Activated CD4-positive, alpha-beta memory T cell treated with anti-CD3 and anti-CD28 coated beads for 36 hours (primary cell): ENCODE results near the gene MTG1. TPM values are rescaled to one million over a fixed set of nuclear protein-coding genes. Genes with fewer than 3 reads are reported as not detected.

ENCODE experiments used
- CTCF ChIA-PET: fragments of 350-600 bp; sonication (Branson Sonifier 250); formaldehyde crosslinking; loops from one replicate; lab custom pipeline; 2021; ENCODE audit warnings: antibody characterized with exemption, inconsistent platforms; lab: Charles Lee
- POLR2A ChIA-PET: fragments of 350-600 bp; sonication (Branson Sonifier 250); formaldehyde crosslinking; loops from one replicate; lab custom pipeline; 2021; ENCODE audit warnings: antibody characterized with exemption; lab: Charles Lee
- DNase-seq: peaks from one replicate; pipeline ENCODE4 v3.0.0-alpha.2; 2020
- H3K27ac Mint-ChIP-seq: one replicate; pipeline ENCODE4 v1.8.0; 2021; ENCODE audit warnings: mixed read lengths
- H3K27me3 Mint-ChIP-seq: one replicate; pipeline ENCODE4 v1.8.0; 2021; ENCODE audit warnings: mixed read lengths
- H3K36me3 Mint-ChIP-seq: one replicate; pipeline ENCODE4 v1.8.0; 2021; ENCODE audit warnings: mixed read lengths
- H3K4me1 Mint-ChIP-seq: one replicate; pipeline ENCODE4 v1.8.0; 2021; ENCODE audit warnings: low read depth, mixed read lengths
- H3K4me3 Mint-ChIP-seq: one replicate; pipeline ENCODE4 v1.8.0; 2021; ENCODE audit warnings: mild to moderate bottlenecking, mixed read lengths
- H3K9me3 Mint-ChIP-seq: one replicate; pipeline ENCODE4 v1.8.0; 2021; ENCODE audit warnings: mixed read lengths
- intact Hi-C: fragments of 100-400 bp; cut with micrococcal nuclease; formaldehyde crosslinking; loops from one replicate; pipeline ENCODE4 v1.15.1; 2023
- total RNA-seq, 2 experiments: library from RNA; stranded (reverse); gene quantifications; one replicate each; pipeline ENCODE4 v1.2.3, GENCODE V29; 2021

Gene MTG1
- total RNA-seq, 2 experiments from 2014 or later: 33.9 to 40.3 TPM

- DNase-seq: peak; percentile 59
- Mint-ChIP-seq H3K27ac (peak overlapping the region; percentile 30), H3K36me3 (peaks cover 8% of the 10 kb centered on the region), H3K4me3 (peak overlapping the region; percentile 26), H3K27me3 (no peaks in the 10 kb centered on the region), H3K9me3 (peaks cover 17% of the 10 kb centered on the region), H3K4me1 (peaks cover 31% of the 10 kb centered on the region)
- POLR2A ChIA-PET: no interaction called here
- CTCF ChIA-PET: interaction anchor here (0.7 to 1.6 kb wide), 4 partner anchors 22 to 78 kb away, joined by 3 to 5 read pairs (median 4); no protein-coding TSS in a partner anchor
- intact Hi-C loops: loop anchor here (1.0 kb wide), 1 partner anchor 78 kb away; no protein-coding TSS in a partner anchor
Observed at GRCh38 chr10:133442191-133442966, 48.4 kb downstream of the MTG1 start.

GRCh38 chr10:133442967-133443924 is 49.3 kb downstream of the MTG1 start:
- intact Hi-C loops: loop anchor here (1.0 kb wide), 1 partner anchor 77 kb away; no protein-coding TSS in a partner anchor
- Mint-ChIP-seq H3K27me3 (no peaks in the 10 kb centered on the region), H3K4me3 (no peak overlapping the region), H3K27ac (no peak overlapping the region), H3K9me3 (peaks cover 26% of the 10 kb centered on the region), H3K36me3 (peaks cover 17% of the 10 kb centered on the region), H3K4me1 (peaks cover 27% of the 10 kb centered on the region)
- POLR2A ChIA-PET: no interaction called here
- CTCF ChIA-PET: interaction anchor here (1.3 to 1.6 kb wide), 2 partner anchors 54 to 73 kb away, joined by 3 to 5 read pairs; no protein-coding TSS in a partner anchor
- no peak for DNase-seq

- H3K9me3 Mint-ChIP-seq: peaks cover 38% of the 10 kb centered on the region
- ChIA-PET POLR2A (no interaction called here), CTCF (no interaction called here)
- intact Hi-C loops: no loop called here
- no peak overlapping the region for H3K27ac Mint-ChIP-seq
- peaks cover 22% of the 10 kb centered on the region for H3K36me3 Mint-ChIP-seq
- peaks cover 15% of the 10 kb centered on the region for H3K4me1 Mint-ChIP-seq
- no peak overlapping the region for H3K4me3 Mint-ChIP-seq
- H3K27me3 Mint-ChIP-seq: no peaks in the 10 kb centered on the region
- DNase-seq: no peak
Observed at GRCh38 chr10:133444342-133445267, 50.6 kb downstream of the MTG1 start.

- H3K27ac Mint-ChIP-seq: no peak overlapping the region
- H3K27me3 Mint-ChIP-seq: no peaks in the 10 kb centered on the region
- H3K4me3 Mint-ChIP-seq: no peak overlapping the region
- CTCF ChIA-PET: no interaction called here
- no peak for DNase-seq
- POLR2A ChIA-PET: no interaction called here
- intact Hi-C loops: no loop called here
- peaks cover 22% of the 10 kb centered on the region for H3K36me3 Mint-ChIP-seq
- H3K4me1 Mint-ChIP-seq: peaks cover 15% of the 10 kb centered on the region
- H3K9me3 Mint-ChIP-seq: peaks cover 38% of the 10 kb centered on the region
Observed at GRCh38 chr10:133445268-133445732, 51.3 kb downstream of the MTG1 start.

GRCh38 chr10:133445751-133446708 is 52.1 kb downstream of the MTG1 start:
- CTCF ChIA-PET: no interaction called here
- Mint-ChIP-seq H3K27ac (no peak overlapping the region), H3K9me3 (peaks cover 38% of the 10 kb centered on the region), H3K4me3 (no peak overlapping the region), H3K27me3 (no peaks in the 10 kb centered on the region), H3K4me1 (peaks cover 15% of the 10 kb centered on the region), H3K36me3 (peaks cover 22% of the 10 kb centered on the region)
- POLR2A ChIA-PET: no interaction called here
- DNase-seq: no peak
- intact Hi-C loops: no loop called here

GRCh38 chr10:133446979-133447378 is 53.0 kb downstream of the MTG1 start:
- CTCF ChIA-PET: interaction anchor here (0.7 kb wide), 1 partner anchor 10 kb away, joined by 3 read pairs; no protein-coding TSS in a partner anchor
- Mint-ChIP-seq H3K9me3 (peaks cover 38% of the 10 kb centered on the region), H3K4me1 (peaks cover 13% of the 10 kb centered on the region), H3K27me3 (no peaks in the 10 kb centered on the region), H3K36me3 (peaks cover 22% of the 10 kb centered on the region), H3K27ac (no peak overlapping the region), H3K4me3 (no peak overlapping the region)
- no peak for DNase-seq
- POLR2A ChIA-PET: no interaction called here
- intact Hi-C loops: no loop called here

GRCh38 chr10:133448120-133448519 is 54.2 kb downstream of the MTG1 start:
- CTCF ChIA-PET: no interaction called here

GRCh38 chr10:133451346-133451745 is 57.4 kb downstream of the MTG1 start:
- Mint-ChIP-seq H3K4me1 (no peaks in the 10 kb centered on the region), H3K36me3 (peaks cover 17% of the 10 kb centered on the region), H3K27ac (no peak overlapping the region), H3K27me3 (no peaks in the 10 kb centered on the region), H3K4me3 (no peak overlapping the region), H3K9me3 (peaks cover 30% of the 10 kb centered on the region)
- CTCF ChIA-PET: interaction anchor here (1.4 kb wide), 1 partner anchor 12 kb away, joined by 6 read pairs; no protein-coding TSS in a partner anchor
- no peak for DNase-seq
- POLR2A ChIA-PET: no interaction called here
- intact Hi-C loops: no loop called here

More at GRCh38 chr10:133448120-133448519, 54.2 kb downstream of the MTG1 start:
- intact Hi-C loops: no loop called here
- Mint-ChIP-seq H3K4me1 (peaks cover 1% of the 10 kb centered on the region), H3K27me3 (no peaks in the 10 kb centered on the region), H3K36me3 (peaks cover 22% of the 10 kb centered on the region), H3K9me3 (peaks cover 38% of the 10 kb centered on the region), H3K27ac (no peak overlapping the region), H3K4me3 (no peak overlapping the region)
- DNase-seq: no peak
- POLR2A ChIA-PET: no interaction called here

GRCh38 chr10:133452453-133452852 is 58.5 kb downstream of the MTG1 start:
- Mint-ChIP-seq H3K4me1 (no peaks in the 10 kb centered on the region), H3K36me3 (peaks cover 13% of the 10 kb centered on the region), H3K27me3 (no peaks in the 10 kb centered on the region), H3K9me3 (peaks cover 21% of the 10 kb centered on the region), H3K4me3 (no peak overlapping the region), H3K27ac (no peak overlapping the region)
- CTCF ChIA-PET: interaction anchor here (0.6 to 1.0 kb wide), 3 partner anchors 14 to 137 kb away, joined by 3 to 5 read pairs (median 3); no protein-coding TSS in a partner anchor
- DNase-seq: no peak
- intact Hi-C loops: no loop called here
- POLR2A ChIA-PET: no interaction called here

- peak within 1 kb of the TSS; percentile 6 for H3K4me3 Mint-ChIP-seq
- no peaks in the 10 kb centered on the region for H3K27me3 Mint-ChIP-seq
- H3K9me3 Mint-ChIP-seq: peaks cover 9% of the 10 kb centered on the region
- H3K36me3 Mint-ChIP-seq: peaks cover 4% of the 10 kb centered on the region
- POLR2A ChIA-PET: no interaction called here
- CTCF ChIA-PET: interaction anchor here (1.0 to 1.1 kb wide), 2 partner anchors 15 to 16 kb away, joined by 4 read pairs; no protein-coding TSS in a partner anchor
- no peak within 1 kb of the TSS for H3K27ac Mint-ChIP-seq
- DNase-seq: no peak
- intact Hi-C loops: no loop called here
- H3K4me1 Mint-ChIP-seq: no peaks in the 10 kb centered on the region
Observed at GRCh38 chr10:133453516-133454203, 59.7 kb downstream of the MTG1 start, which contains the start of gene SCART1. TSS of gene SCART1 (plus strand) at chr10:133453945. CDS start at chr10:133453998, 53 bp downstream.
